ENCODE results near the gene OR10X1.

The OR10X1 gene

DNA sequence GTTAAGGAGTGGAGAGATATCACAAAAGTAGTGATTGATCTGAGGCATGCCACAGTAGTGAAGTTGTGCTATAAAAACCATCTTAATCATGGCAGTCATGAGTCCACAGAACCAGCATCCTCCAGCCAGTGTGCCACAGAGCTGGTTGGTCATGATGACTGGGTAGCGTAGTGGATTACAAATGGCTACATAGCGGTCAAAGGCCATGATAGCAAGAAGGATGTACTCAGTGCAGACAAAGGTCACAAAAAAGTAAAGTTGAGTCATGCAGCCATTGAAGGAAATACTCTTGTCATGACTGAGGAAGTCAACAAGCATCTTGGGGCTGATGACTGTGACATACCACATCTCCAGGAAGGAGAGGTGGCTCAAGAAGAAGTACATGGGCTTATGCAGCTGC lies 32.2 kb downstream of the OR10X1 start:
- Mint-ChIP-seq H3K4me1 (ENCODE audit: low read depth) (no peaks in the 10 kb centered on the region), H3K36me3 (ENCODE audit: low read depth) (no peaks in the 10 kb centered on the region)

DNA sequence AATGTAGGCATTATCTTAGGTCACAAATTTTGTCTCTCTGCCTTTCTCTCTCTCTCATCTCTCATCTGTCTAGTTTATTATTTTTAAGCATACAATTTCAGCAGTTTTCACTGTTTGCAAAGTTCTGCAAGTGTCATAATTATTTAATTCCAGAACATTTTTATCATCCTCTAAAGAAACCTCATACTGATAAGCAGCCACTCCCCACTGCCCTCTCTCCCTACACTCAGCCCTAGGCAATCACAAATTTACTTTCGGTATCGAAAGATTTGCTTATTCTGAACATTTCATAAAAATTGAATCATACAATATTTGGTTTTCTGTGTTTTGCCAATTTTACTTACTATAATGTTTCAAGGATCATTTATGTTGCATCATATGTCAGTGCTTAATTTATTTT lies 42.1 kb downstream of the OR10X1 start:
- no peaks in the 10 kb centered on the region for H3K4me1 Mint-ChIP-seq (ENCODE audit: low read depth)
- H3K4me3 Mint-ChIP-seq: no peak overlapping the region
- no peaks in the 10 kb centered on the region for H3K9me3 Mint-ChIP-seq
- no peaks in the 10 kb centered on the region for H3K36me3 Mint-ChIP-seq (ENCODE audit: low read depth)
- H3K27ac Mint-ChIP-seq: no peak overlapping the region
- H3K27me3 Mint-ChIP-seq: peaks cover 4% of the 10 kb centered on the region

More for the DNA sequence above, 32.2 kb downstream of the OR10X1 start:
- H3K9me3 Mint-ChIP-seq: peaks cover 3% of the 10 kb centered on the region
- H3K4me3 Mint-ChIP-seq: no peak overlapping the region
- H3K27me3 Mint-ChIP-seq: peaks cover 11% of the 10 kb centered on the region
- H3K27ac Mint-ChIP-seq: peak overlapping the region; percentile 32

DNA sequence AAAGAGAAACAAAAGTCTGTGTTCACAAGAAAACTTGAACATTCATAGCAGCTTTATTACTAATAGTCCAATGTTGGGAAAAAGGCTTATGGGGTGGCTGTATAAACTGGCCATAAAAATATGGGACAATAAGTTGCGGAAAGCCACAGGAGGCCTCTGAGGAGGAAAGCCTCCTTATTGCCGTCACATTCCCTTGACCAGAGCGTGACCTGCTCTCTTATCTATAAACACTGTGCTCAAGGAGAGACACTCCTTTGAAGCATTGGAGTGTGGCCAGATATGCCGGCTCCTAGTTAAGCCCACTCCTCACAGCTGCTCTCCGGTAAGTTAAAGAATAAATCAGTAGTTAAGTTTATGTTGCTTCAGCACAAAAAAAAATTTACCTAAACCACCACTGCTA lies 45.2 kb downstream of the OR10X1 start:
- H3K9me3 Mint-ChIP-seq: no peaks in the 10 kb centered on the region
- no peak overlapping the region for H3K27ac Mint-ChIP-seq
- H3K27me3 Mint-ChIP-seq: peaks cover 17% of the 10 kb centered on the region
- H3K4me3 Mint-ChIP-seq: no peak overlapping the region
- H3K36me3 Mint-ChIP-seq (ENCODE audit: low read depth): no peaks in the 10 kb centered on the region
- no peaks in the 10 kb centered on the region for H3K4me1 Mint-ChIP-seq (ENCODE audit: low read depth)
